Right atrium auricular region (tissue), 2 donors: ENCODE results near the gene CAPN15. TPM values are rescaled to one million over a fixed set of nuclear protein-coding genes. Genes with fewer than 3 reads are reported as not detected.
"Not testable (repeated sequence)": the region's sequence is repeated elsewhere in the genome, so short reads cannot be mapped to it uniquely, and the experiment has no call there.

ENCODE experiments used
- DNase-seq: peaks from one replicate; pipeline ENCODE4 v3.0.0-alpha.2; 2019; ENCODE audit warnings: low spot score
- H3K27ac ChIP-seq, 2 donors: fragments of 200-600 bp; sonication (generic); 1 replicate in 1 of 2; 2 replicates in 1 of 2; pipeline ENCODE4 v1.5.1; 2016 to 2019
- H3K27me3 ChIP-seq, 2 donors: fragments of 200-600 bp; sonication (generic); one replicate each; pipeline versions ENCODE4 v1.5.1 to v1.6.0; 2017 to 2019
- H3K36me3 ChIP-seq: fragments of 200-600 bp; sonication (generic); one replicate; pipeline ENCODE4 v1.5.1; 2016
- H3K4me1 ChIP-seq, 2 donors: fragments of 200-600 bp; sonication (generic); one replicate each; pipeline versions ENCODE4 v1.5.1 to v1.6.0; 2017 to 2019
- H3K4me3 ChIP-seq, 2 donors: fragments of 200-600 bp; sonication (generic); 1 replicate in 1 of 2; 2 replicates in 1 of 2; pipeline ENCODE4 v1.5.1; 2017 to 2019; ENCODE audit warnings: mild to moderate bottlenecking in 1 of 2, moderate library complexity in 1 of 2
- H3K9me3 ChIP-seq, 2 donors: fragments of 200-600 bp; sonication (generic); one replicate each; pipeline ENCODE4 v1.5.1; 2019
- CTCF ChIP-seq, 2 donors: fragments of 200-600 bp; sonication (generic); IDR thresholded peaks; one replicate each; pipeline ENCODE4 v1.5.1; 2019; ENCODE audit warnings: antibody characterized with exemption in 2 of 2
- total RNA-seq, 2 donors: library from RNA; depleted of rRNA; stranded (reverse); fragments of >200 nt; gene quantifications; one replicate each; pipeline ENCODE4 v1.1.0, GENCODE V29; 2016

Gene CAPN15
- total RNA-seq, 2 donors from 2014 or later, result 18.5 to 28.1 TPM

GRCh38 chr16:503150-504071, 24.1 kb upstream of the CAPN15 start:
- H3K4me3 ChIP-seq, result no peak overlapping the region
- H3K27ac ChIP-seq, result no peak overlapping the region
- no peak for DNase-seq
- H3K9me3 ChIP-seq, result no peaks in the 10 kb centered on the region
- no peak for TF ChIP-seq CTCF (IDR thresholded peaks at IDR 0.05)
- H3K27me3 ChIP-seq, result no peaks in the 10 kb centered on the region
- no peaks in the 10 kb centered on the region for H3K4me1 ChIP-seq
- H3K36me3 ChIP-seq, result peaks cover 10% of the 10 kb centered on the region

- Histone ChIP-seq H3K27me3 (no peaks in the 10 kb centered on the region), H3K9me3 (no peaks in the 10 kb centered on the region), H3K27ac (no peak overlapping the region), H3K4me1 (no peaks in the 10 kb centered on the region), H3K4me3 (no peak overlapping the region), H3K36me3 (peaks cover 10% of the 10 kb centered on the region)
- no peak for TF ChIP-seq CTCF (IDR thresholded peaks at IDR 0.05)
- DNase-seq, result no peak
Measured at GRCh38 chr16:505479-506245, 21.9 kb upstream of the CAPN15 start.

GRCh38 chr16:506246-506546, 21.3 kb upstream of the CAPN15 start:
- H3K4me1 ChIP-seq, result no peaks in the 10 kb centered on the region
- no peak overlapping the region for H3K27ac ChIP-seq
- no peak overlapping the region for H3K4me3 ChIP-seq
- H3K9me3 ChIP-seq, result no peaks in the 10 kb centered on the region
- no peaks in the 10 kb centered on the region for H3K27me3 ChIP-seq
- TF ChIP-seq CTCF (IDR thresholded peaks at IDR 0.05), result no peak
- no peak for DNase-seq
- H3K36me3 ChIP-seq, result peaks cover 10% of the 10 kb centered on the region

- not testable (repeated sequence) for H3K4me3 ChIP-seq, H3K27ac ChIP-seq, DNase-seq, H3K27me3 ChIP-seq, H3K4me1 ChIP-seq, H3K36me3 ChIP-seq, H3K9me3 ChIP-seq
Measured at GRCh38 chr16:507527-507926, 20.0 kb upstream of the CAPN15 start.

GRCh38 chr16:507996-508395, 19.5 kb upstream of the CAPN15 start:
- no peak overlapping the region for H3K4me3 ChIP-seq
- H3K36me3 ChIP-seq, result peaks cover 10% of the 10 kb centered on the region
- no peak for DNase-seq
- no peaks in the 10 kb centered on the region for H3K9me3 ChIP-seq
- H3K4me1 ChIP-seq, result no peaks in the 10 kb centered on the region
- no peak overlapping the region for H3K27ac ChIP-seq
- no peaks in the 10 kb centered on the region for H3K27me3 ChIP-seq
- TF ChIP-seq CTCF (IDR thresholded peaks at IDR 0.05), result no peak
